ENCODE results near the gene FYN.

GRCh38 chr6:111870051-111870741, 3.1 kb downstream of the FYN start:
- TF ChIP-seq, protein P1, sequence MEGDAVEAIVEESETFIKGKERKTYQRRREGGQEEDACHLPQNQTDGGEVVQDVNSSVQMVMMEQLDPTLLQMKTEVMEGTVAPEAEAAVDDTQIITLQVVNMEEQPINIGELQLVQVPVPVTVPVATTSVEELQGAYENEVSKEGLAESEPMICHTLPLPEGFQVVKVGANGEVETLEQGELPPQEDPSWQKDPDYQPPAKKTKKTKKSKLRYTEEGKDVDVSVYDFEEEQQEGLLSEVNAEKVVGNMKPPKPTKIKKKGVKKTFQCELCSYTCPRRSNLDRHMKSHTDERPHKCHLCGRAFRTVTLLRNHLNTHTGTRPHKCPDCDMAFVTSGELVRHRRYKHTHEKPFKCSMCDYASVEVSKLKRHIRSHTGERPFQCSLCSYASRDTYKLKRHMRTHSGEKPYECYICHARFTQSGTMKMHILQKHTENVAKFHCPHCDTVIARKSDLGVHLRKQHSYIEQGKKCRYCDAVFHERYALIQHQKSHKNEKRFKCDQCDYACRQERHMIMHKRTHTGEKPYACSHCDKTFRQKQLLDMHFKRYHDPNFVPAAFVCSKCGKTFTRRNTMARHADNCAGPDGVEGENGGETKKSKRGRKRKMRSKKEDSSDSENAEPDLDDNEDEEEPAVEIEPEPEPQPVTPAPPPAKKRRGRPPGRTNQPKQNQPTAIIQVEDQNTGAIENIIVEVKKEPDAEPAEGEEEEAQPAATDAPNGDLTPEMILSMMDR (IDR thresholded peaks at IDR 0.05; ENCODE audit: borderline replicate concordance, extremely low read depth, low read length, poor library complexity, severe bottlenecking): no peak
- no peak for TF ChIP-seq EZH2 (IDR thresholded peaks at IDR 0.05; ENCODE audit: borderline replicate concordance, low read depth, low read length, severe bottlenecking)
